ENCODE data around the gene ITGAX. TPM values are rescaled to one million over a fixed set of nuclear protein-coding genes. Genes with fewer than 3 reads are reported as not detected.

Gene ITGAX
- total and polyA plus RNA-seq, 2 donors (not counting 1 experiment from before 2014, with no cell fraction given), result 48.0 to 78.8 TPM

DNA sequence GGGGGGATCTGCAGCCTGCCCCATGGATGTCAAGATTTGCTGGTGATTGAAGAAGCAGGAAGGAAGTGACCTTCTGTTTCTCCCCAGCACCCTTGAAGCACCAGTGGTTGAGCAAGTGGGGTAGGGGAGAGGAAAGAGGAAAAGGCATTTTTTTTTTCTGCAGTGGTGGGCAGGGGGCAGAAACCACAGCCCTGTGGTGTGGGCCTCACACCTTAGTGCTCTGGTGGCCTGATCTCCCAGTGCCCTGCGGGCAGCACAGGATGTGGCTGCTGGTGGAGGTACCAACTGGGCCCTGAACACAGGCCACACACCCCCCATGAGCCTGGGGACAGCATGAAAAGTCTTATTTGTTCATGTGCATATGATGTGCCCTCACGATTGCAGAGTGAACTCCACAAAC is 45.2 kb downstream of the ITGAX start:
- Mint-ChIP-seq H3K4me1 (peaks cover 12% of the 10 kb centered on the region), H3K27me3 (peaks cover 4% of the 10 kb centered on the region), H3K27ac (no peak overlapping the region), H3K9me3 (ENCODE audit: insufficient read depth) (no peaks in the 10 kb centered on the region), H3K4me3 (no peak overlapping the region)
- H3K27ac ChIP-seq (ENCODE audit: low read length in 2 of 2), result no peak overlapping the region
- H3K4me1 ChIP-seq (ENCODE audit: control insufficient read depth in 2 of 2, insufficient read depth in 2 of 2, low read length in 2 of 2), result peaks cover 0 to 7% of the 10 kb centered on the region in 2 donors
- intact Hi-C loops (cut with micrococcal nuclease), result no loop called here
- peaks cover 0 to 13% (median 6%) of the 10 kb centered on the region in 3 donors for H3K9me3 ChIP-seq (ENCODE audit: control extremely low read depth in 1 of 3, control insufficient read depth in 2 of 3, insufficient read depth in 1 of 3, low read length in 2 of 3)
- DNase-seq (no peak), ATAC-seq (ENCODE audit: low read depth) (no peak)
- H2AFZ ChIP-seq (ENCODE audit: insufficient read depth, low read depth, low read length, poor library complexity, severe bottlenecking), result no peak overlapping the region
- POLR2A ChIA-PET, result no interaction called here
- no peaks in the 10 kb centered on the region for H3K27me3 ChIP-seq (replicated peaks in 1 of 4; ENCODE audit: control extremely low read depth in 1 of 4, control insufficient read depth in 3 of 4, insufficient read depth in 4 of 4, low read length in 3 of 4)
- CTCF ChIA-PET, result no interaction called here
- H4K20me1 ChIP-seq (ENCODE audit: control insufficient read depth, insufficient read depth, low read length, poor library complexity, severe bottlenecking), result no peaks in the 10 kb centered on the region
- no peaks in the 10 kb centered on the region for H3K36me3 ChIP-seq (replicated peaks in 1 of 2; ENCODE audit: control extremely low read depth in 1 of 2, control insufficient read depth in 1 of 2, extremely low read depth in 1 of 2, insufficient read depth in 2 of 2, low read length in 1 of 2)
- WGBS (ENCODE audit: insufficient coverage), result 0% methylated on average over 2 of the region's 2 CpGs
- H3K9ac ChIP-seq (ENCODE audit: low read length), result no peak overlapping the region
- H3K4me2 ChIP-seq (replicated peaks; ENCODE audit: low read depth, low read length, poor library complexity, severe bottlenecking), result no peak overlapping the region
- TF ChIP-seq, protein P1, sequence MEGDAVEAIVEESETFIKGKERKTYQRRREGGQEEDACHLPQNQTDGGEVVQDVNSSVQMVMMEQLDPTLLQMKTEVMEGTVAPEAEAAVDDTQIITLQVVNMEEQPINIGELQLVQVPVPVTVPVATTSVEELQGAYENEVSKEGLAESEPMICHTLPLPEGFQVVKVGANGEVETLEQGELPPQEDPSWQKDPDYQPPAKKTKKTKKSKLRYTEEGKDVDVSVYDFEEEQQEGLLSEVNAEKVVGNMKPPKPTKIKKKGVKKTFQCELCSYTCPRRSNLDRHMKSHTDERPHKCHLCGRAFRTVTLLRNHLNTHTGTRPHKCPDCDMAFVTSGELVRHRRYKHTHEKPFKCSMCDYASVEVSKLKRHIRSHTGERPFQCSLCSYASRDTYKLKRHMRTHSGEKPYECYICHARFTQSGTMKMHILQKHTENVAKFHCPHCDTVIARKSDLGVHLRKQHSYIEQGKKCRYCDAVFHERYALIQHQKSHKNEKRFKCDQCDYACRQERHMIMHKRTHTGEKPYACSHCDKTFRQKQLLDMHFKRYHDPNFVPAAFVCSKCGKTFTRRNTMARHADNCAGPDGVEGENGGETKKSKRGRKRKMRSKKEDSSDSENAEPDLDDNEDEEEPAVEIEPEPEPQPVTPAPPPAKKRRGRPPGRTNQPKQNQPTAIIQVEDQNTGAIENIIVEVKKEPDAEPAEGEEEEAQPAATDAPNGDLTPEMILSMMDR (IDR thresholded peaks at IDR 0.05), result no peak
- TF ChIP-seq EZH2 (IDR thresholded peaks at IDR 0.05; ENCODE audit: borderline replicate concordance, insufficient read depth, low read depth, low read length, poor library complexity, severe bottlenecking), result no peak
- H3K4me3 ChIP-seq (ENCODE audit: control extremely low read depth in 1 of 5, extremely low read depth in 1 of 5, insufficient read depth in 1 of 5, low read depth in 2 of 5, low read length in 4 of 5), result no peak overlapping the region
- no peaks in the 10 kb centered on the region for H3K79me2 ChIP-seq (ENCODE audit: control insufficient read depth, insufficient read depth, low read length)

DNA sequence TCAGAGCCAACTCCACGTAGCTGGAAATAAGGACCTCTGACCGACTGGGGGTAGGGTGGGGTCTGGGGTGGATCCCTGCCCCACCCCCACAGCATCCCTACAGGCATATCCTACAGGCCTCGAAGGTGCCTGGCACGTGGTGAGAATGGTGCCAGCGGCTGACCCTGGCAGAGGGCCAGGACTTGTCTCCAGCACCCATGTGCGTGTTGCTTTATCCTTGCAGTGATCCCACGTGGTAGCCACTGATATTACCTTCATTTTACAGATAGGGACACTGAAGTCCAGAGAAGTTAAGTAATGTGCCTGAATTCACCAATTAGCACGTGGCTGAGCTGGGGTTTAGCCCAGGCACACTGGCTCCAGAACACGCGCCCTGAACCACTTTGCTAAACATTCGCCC is 46.5 kb downstream of the ITGAX start:
- no peaks in the 10 kb centered on the region for H3K27me3 ChIP-seq (replicated peaks in 1 of 4; ENCODE audit: control extremely low read depth in 1 of 4, control insufficient read depth in 3 of 4, insufficient read depth in 4 of 4, low read length in 3 of 4)
- POLR2A ChIA-PET, result no interaction called here

More for the DNA sequence above, 46.5 kb downstream of the ITGAX start:
- no peak for DNase-seq
- TF ChIP-seq, protein P1 (IDR thresholded peaks at IDR 0.05), result no peak
- TF ChIP-seq EZH2 (IDR thresholded peaks at IDR 0.05; ENCODE audit: borderline replicate concordance, insufficient read depth, low read depth, low read length, poor library complexity, severe bottlenecking), result no peak
- Histone ChIP-seq H4K20me1 (ENCODE audit: control insufficient read depth, insufficient read depth, low read length, poor library complexity, severe bottlenecking) (no peaks in the 10 kb centered on the region), H3K4me2 (replicated peaks; ENCODE audit: low read depth, low read length, poor library complexity, severe bottlenecking) (no peak overlapping the region), H3K9ac (ENCODE audit: low read length) (no peak overlapping the region), H2AFZ (ENCODE audit: insufficient read depth, low read depth, low read length, poor library complexity, severe bottlenecking) (no peak overlapping the region), H3K4me1 (ENCODE audit: control insufficient read depth in 2 of 2, insufficient read depth in 2 of 2, low read length in 2 of 2) (peaks cover 0 to 7% of the 10 kb centered on the region in 2 donors), H3K27ac (ENCODE audit: low read length in 2 of 2) (no peak overlapping the region), H3K4me3 (ENCODE audit: control extremely low read depth in 1 of 5, extremely low read depth in 1 of 5, insufficient read depth in 1 of 5, low read depth in 2 of 5, low read length in 4 of 5) (no peak overlapping the region), H3K79me2 (ENCODE audit: control insufficient read depth, insufficient read depth, low read length) (no peaks in the 10 kb centered on the region), H3K9me3 (ENCODE audit: control extremely low read depth in 1 of 3, control insufficient read depth in 2 of 3, insufficient read depth in 1 of 3, low read length in 2 of 3) (peaks cover 0 to 13% (median 6%) of the 10 kb centered on the region in 3 donors), H3K36me3 (replicated peaks in 1 of 2; ENCODE audit: control extremely low read depth in 1 of 2, control insufficient read depth in 1 of 2, extremely low read depth in 1 of 2, insufficient read depth in 2 of 2, low read length in 1 of 2) (no peaks in the 10 kb centered on the region)
- no peaks in the 10 kb centered on the region for H3K9me3 Mint-ChIP-seq (ENCODE audit: insufficient read depth)
- CTCF ChIA-PET, result no interaction called here
- H3K4me1 Mint-ChIP-seq, result peaks cover 12% of the 10 kb centered on the region
- 97% methylated on average over 7 of the region's 11 CpGs for WGBS (ENCODE audit: insufficient coverage)
- H3K4me3 Mint-ChIP-seq, result no peak overlapping the region
- ATAC-seq (ENCODE audit: low read depth), result no peak
- no peaks in the 10 kb centered on the region for H3K27me3 Mint-ChIP-seq
- no peak overlapping the region for H3K27ac Mint-ChIP-seq
- intact Hi-C loops (cut with micrococcal nuclease), result no loop called here
